ENCODE measurements around the gene C1orf21.

C1orf21 gene

DNA sequence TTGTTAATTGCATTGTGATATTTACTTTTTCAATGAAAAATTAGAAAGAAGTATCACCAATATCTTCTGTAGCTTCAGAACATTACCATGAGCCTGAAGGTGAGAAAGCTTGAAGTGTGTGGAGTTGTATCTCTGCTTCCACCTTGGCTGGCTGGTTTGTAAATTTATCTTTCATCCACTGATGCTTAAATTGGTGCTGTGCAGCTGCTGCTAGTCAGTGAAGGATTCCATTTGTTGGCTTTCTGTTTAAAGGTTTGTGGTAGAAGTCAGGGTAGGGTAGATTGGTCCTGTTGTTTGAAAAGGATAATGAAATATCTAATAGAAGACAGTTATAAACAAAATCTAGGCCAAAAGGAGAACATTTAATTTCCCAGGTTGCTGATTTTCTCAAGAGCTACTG lies 105.7 kb downstream of the C1orf21 start:
- DNase-seq = no peak

DNA sequence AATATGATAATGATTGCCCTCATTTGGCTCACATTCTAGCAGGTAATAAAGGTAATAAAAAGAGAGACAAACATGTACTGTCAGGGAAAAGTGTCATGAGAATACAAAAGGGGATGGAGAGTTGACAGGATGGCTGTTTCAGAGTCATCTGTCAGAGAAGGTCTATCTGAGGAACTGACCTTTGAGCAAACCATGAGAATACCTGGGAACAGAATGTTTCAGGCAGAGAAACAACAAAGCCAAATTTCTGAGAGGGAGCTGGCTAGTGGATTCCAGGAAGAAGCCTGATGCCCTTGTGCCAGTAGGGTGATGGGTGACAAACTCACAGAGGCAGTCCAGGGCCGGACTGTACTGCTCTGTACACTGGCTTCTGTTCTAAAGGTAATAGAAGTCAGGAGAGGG lies 107.2 kb downstream of the C1orf21 start:
- no peak for DNase-seq

DNA sequence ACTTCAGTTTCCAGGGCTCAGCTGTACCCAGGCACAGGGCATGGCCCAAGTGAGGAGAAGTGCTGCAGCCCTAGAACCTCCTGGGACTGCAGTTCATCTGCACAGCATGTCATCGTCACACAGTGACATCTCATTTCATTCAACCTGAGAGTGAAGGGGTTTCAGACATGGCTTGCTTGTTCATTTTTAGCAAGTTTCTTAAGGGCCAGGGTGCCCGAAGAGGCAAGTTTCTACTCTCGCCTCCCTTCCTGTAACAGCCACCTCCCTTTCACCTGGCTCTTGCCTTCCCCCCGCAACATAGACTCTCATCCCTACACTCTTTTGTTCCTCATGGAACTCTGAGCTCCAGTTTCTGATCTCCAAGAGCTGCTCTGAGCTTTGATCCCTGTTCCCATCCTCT lies 108.1 kb downstream of the C1orf21 start:
- no peak for DNase-seq

DNA sequence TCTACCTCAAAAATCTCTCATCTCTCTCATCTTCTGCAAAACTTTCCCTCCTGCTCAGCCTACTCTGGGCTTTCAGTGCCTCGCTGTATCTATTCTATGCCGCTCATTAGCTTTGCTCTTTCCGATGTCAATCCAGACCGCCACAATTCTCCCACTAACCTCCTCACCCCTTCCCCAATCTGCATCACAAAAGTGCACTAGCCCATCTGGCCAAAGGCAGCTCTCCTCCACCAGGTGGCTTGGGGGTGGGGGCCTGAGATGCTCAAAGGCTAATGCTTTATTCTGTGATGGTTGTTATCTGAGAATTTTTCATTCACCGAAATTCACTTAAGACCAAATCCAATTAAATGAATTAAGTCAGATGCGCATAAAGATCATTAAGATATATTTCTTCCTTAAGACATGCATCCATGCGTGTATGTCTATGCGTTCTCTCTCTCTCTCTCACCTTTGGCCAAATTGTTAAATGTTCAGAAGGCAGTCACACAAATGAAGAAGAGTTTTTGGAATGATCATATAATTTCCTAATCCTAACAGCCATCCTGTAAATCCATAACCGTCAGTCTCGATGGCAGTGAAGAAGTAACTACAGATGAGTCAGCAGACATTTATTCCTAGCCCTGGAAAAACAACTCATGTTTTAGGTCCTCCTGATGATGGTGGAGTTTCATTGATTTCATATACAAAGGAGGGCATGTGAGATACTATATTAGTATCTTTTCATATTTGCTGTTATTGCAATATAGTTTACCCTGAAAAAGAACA lies 111.3 kb downstream of the C1orf21 start:
- DNase-seq = no peak

DNA sequence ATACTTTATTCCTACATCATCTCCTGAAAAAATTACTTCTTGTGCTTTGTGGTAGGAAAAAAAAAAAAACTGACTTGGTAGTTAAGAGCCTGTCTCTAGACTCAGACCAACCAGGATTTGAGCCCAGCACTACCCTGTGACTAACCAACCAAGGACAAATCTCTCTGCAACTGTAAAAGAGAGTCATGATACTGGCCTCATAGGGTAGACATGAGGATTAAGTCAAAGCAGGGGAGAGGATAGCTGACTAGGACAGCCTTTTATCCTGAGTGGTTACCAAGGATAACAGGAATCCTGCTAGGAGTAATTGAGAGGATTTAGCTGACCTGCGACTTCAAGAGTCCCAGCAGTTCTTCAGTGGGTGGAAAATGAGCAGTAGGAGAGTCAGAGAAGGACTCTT lies 112.8 kb downstream of the C1orf21 start:
- no peak for DNase-seq

GRCh38 chr1:184502161-184502560 lies 115.3 kb downstream of the C1orf21 start:
- DNase-seq = no peak

GRCh38 chr1:184503221-184503749 lies 116.5 kb downstream of the C1orf21 start:
- no peak for DNase-seq

DNA sequence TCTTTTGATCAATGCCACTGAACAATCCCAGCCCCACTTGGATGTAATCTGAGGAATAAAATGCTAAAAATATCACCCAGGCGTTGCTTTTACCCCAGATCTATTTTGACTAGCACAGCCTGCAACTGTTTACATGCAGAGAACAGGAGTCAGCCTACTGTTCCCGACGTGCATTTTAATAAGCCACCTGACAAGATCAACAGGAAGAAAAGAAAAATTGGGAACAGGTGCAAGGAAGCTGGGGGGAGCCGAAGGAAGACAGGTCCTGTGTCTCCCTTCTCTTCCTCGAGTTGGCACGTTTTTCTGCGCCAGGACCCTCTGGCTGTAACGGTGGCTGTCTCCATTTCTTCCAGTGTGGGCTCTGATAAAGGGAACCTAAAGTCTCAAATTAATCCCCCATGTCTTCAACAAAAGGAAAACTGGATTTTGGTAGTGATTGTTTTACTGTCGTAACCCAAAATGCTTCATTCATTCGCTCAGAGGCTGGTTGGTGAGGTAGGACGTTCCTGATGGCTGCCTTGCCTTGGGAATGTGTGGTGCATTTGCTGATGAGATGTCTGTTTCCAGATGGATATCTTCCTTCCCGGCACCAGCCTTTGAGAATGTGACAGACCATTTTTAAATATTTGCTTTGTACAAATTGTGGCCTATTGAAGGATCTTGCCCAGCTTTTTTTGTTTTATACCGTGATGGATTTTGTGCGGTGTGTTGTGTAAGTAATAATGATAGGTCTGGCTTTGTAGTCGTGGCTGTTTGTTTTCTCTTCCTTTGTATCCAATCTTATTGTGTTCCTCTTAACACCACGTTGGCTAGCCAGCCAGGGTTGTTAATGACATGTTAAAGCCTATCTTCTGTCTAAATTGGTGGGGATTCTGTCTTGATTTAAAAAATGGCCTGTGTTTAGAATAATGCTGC lies 117.5 kb downstream of the C1orf21 start:
- no peak for DNase-seq

- DNase-seq = no peak
Measured at GRCh38 chr1:184504955-184505338, 118.1 kb downstream of the C1orf21 start.

- DNase-seq = no peak
Measured at GRCh38 chr1:184506481-184506880, 119.7 kb downstream of the C1orf21 start.

DNA sequence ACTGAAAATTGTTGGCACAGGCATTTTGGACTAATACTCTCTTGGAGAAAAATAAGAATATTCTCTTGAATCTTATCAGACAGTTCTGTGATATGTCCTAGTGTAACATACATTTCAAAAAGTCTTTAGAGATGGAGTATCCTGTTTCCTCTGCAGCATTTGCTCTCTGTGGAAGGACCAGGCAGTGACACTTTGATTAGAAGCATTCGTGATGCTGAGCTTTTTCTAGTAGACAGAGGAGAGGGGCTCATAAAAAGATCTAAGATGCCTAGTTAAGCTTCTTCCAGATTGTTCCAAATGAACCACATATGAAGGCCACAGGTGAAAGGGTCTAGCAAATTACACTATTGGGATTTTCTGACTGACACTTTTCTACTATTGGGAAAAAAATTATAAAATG lies 120.3 kb downstream of the C1orf21 start:
- no peak for DNase-seq

DNA sequence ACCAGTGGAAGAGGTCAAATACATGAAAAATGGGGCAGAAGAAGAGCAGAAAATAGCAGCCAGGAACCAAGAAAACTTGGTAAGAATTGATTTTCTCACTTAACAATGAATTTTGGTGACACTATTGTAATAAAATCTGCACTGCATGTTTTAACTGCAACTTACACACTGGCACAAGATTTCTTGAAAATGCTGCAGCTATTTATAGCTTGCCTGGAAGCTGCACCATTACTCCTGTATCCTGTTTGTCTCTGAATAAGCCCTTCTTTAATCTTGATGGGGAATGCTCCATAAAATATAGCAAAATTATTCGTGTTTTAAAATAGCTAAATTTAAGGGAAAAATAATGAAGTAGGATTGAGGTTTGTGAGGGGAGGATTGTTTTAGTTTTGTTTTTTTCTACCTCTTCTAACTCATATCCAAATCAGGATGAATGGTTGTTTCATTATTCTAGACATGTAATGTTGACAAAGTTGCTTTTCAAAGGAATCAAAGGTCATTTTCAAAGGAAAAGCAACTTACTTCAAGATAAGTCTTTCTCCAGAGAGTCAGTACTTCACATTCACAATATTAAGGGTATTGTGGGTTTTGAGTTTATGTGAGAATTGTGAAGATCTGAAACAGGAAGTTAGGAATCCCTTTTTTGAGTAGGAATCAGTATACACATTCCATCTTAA lies 120.9 kb downstream of the C1orf21 start:
- DNase-seq = no peak

DNA sequence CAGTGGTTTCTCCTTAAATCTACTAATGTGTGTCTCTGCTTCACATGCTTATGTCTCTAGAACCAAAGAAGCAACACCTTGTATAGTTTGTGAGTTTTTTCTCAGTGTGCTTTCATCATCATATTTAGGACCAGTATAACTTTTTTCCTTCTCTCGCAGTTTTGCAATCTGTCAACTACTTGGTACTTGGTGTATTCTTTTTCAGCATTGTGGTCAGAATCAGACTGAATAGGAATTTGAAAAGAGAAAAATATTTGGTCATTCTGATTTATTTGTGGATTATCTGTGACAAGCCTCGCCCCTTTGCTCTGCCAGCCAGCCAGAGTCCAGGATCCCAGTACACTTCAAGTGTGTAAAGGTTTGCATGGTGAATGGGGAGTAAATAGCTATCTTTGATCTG lies 122.3 kb downstream of the C1orf21 start:
- DNase-seq = no peak

DNA sequence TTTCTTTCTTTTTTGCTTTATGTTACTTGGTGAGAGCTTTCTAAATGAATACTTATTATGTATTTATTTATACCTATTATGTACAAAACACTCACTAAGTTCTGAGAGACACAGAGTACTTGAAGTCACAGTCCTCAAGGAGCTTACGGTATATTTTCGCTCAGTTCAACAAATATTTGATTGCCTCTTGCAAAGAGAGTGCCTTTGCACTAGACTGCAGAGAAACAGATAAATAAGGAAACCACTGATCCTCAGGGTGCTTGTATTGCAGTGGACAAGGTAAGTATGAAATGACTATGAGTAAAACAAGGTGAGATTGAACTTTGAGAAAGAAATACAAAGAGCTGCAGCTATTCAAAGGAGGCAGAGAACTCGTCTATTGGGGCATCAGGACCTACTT lies 123.3 kb downstream of the C1orf21 start:
- no peak for DNase-seq

- DNase-seq = no peak
Measured at GRCh38 chr1:184512724-184513123, 125.9 kb downstream of the C1orf21 start.

- no peak for DNase-seq
Measured at GRCh38 chr1:184513421-184513820, 126.6 kb downstream of the C1orf21 start.

GRCh38 chr1:184513966-184514365 lies 127.1 kb downstream of the C1orf21 start:
- no peak for DNase-seq

DNA sequence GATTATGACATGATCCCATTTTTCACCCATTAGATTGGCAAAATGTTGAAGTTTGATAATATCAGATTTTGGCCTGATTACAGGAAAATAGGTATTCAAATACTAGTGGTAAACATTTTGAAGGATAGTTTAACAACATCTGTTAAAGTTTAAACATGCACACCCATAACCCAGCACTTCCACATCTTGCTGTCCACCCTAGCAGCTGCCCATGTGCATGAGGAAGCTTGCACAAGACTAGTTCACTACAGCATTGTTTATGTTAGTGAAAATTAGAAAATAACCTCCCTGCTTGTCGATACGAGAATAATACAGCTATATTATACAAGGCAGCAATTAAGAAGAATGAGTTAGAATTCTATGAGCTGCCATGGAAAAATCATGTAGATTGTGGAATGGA lies 127.6 kb downstream of the C1orf21 start:
- no peak for DNase-seq

- no peak for DNase-seq
Measured at GRCh38 chr1:184517130-184517529, 130.3 kb downstream of the C1orf21 start.

GRCh38 chr1:184518736-184519357 lies 132.0 kb downstream of the C1orf21 start:
- no peak for DNase-seq

- no peak for DNase-seq
Measured at GRCh38 chr1:184520336-184520735, 133.5 kb downstream of the C1orf21 start.

- DNase-seq = no peak
Measured at GRCh38 chr1:184524248-184524647, 137.4 kb downstream of the C1orf21 start.

- DNase-seq = no peak
Measured at GRCh38 chr1:184527402-184527801, 140.6 kb downstream of the C1orf21 start.

All from retina (tissue), 1 donor.